Measurements from ENCODE around the gene WWOX. TPM values are rescaled to one million over a fixed set of nuclear protein-coding genes. Genes with fewer than 3 reads are reported as not detected.

Gene WWOX
- total RNA-seq, 1 donor from 2014 or later, result 18.6 TPM

GRCh38 chr16:78490847-78491246, 391.4 kb downstream of the WWOX start:
- TF ChIP-seq, protein P1, sequence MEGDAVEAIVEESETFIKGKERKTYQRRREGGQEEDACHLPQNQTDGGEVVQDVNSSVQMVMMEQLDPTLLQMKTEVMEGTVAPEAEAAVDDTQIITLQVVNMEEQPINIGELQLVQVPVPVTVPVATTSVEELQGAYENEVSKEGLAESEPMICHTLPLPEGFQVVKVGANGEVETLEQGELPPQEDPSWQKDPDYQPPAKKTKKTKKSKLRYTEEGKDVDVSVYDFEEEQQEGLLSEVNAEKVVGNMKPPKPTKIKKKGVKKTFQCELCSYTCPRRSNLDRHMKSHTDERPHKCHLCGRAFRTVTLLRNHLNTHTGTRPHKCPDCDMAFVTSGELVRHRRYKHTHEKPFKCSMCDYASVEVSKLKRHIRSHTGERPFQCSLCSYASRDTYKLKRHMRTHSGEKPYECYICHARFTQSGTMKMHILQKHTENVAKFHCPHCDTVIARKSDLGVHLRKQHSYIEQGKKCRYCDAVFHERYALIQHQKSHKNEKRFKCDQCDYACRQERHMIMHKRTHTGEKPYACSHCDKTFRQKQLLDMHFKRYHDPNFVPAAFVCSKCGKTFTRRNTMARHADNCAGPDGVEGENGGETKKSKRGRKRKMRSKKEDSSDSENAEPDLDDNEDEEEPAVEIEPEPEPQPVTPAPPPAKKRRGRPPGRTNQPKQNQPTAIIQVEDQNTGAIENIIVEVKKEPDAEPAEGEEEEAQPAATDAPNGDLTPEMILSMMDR (IDR thresholded peaks at IDR 0.05; ENCODE audit: unreplicated experiment), result no peak
- H3K27ac Mint-ChIP-seq (ENCODE audit: unreplicated experiment), result no peak overlapping the region
- no peak for DNase-seq (ENCODE audit: low spot score)
- H3K4me1 Mint-ChIP-seq (ENCODE audit: unreplicated experiment), result no peaks in the 10 kb centered on the region
- H3K36me3 Mint-ChIP-seq (ENCODE audit: low read depth, unreplicated experiment), result no peaks in the 10 kb centered on the region
- H3K27me3 Mint-ChIP-seq (ENCODE audit: unreplicated experiment), result peaks cover 4% of the 10 kb centered on the region
- no peak overlapping the region for H3K4me3 Mint-ChIP-seq (ENCODE audit: unreplicated experiment)
- H3K9me3 Mint-ChIP-seq (ENCODE audit: unreplicated experiment), result no peaks in the 10 kb centered on the region

DNA sequence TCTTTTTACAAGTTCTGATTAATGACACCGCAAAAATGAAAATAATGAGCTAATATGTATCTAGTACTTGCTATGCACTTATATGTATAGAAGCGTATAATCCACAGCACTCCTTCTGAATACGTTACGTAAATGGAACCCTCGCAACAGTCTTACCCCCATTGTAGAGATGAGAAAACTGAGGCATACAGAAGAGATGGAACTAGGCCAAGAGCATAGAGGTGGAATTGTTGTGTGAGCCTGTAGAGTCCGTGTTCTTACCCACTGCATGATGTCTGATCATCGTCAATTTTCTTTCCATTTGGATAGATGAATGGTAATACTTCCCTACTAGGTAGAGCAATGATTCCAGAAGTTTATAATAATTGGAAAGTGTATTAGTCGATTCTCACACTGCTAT, 394.1 kb downstream of the WWOX start:
- Mint-ChIP-seq H3K27ac (ENCODE audit: unreplicated experiment) (no peak overlapping the region), H3K9me3 (ENCODE audit: unreplicated experiment) (no peaks in the 10 kb centered on the region)
- TF ChIP-seq, protein P1 (IDR thresholded peaks at IDR 0.05; ENCODE audit: unreplicated experiment), result no peak

GRCh38 chr16:78494105-78494504, 394.7 kb downstream of the WWOX start:
- TF ChIP-seq, protein P1 (IDR thresholded peaks at IDR 0.05; ENCODE audit: unreplicated experiment), result no peak
- Mint-ChIP-seq H3K4me3 (ENCODE audit: unreplicated experiment) (no peak overlapping the region), H3K4me1 (ENCODE audit: unreplicated experiment) (no peaks in the 10 kb centered on the region), H3K9me3 (ENCODE audit: unreplicated experiment) (no peaks in the 10 kb centered on the region), H3K27ac (ENCODE audit: unreplicated experiment) (no peak overlapping the region), H3K36me3 (ENCODE audit: low read depth, unreplicated experiment) (no peaks in the 10 kb centered on the region), H3K27me3 (ENCODE audit: unreplicated experiment) (peaks cover 4% of the 10 kb centered on the region)
- DNase-seq (ENCODE audit: low spot score), result no peak

More for the DNA sequence above, 394.1 kb downstream of the WWOX start:
- no peak for DNase-seq (ENCODE audit: low spot score)
- no peaks in the 10 kb centered on the region for H3K4me1 Mint-ChIP-seq (ENCODE audit: unreplicated experiment)
- H3K36me3 Mint-ChIP-seq (ENCODE audit: low read depth, unreplicated experiment), result no peaks in the 10 kb centered on the region
- H3K27me3 Mint-ChIP-seq (ENCODE audit: unreplicated experiment), result peaks cover 4% of the 10 kb centered on the region
- no peak overlapping the region for H3K4me3 Mint-ChIP-seq (ENCODE audit: unreplicated experiment)

GRCh38 chr16:78494674-78495073, 395.2 kb downstream of the WWOX start:
- no peaks in the 10 kb centered on the region for H3K36me3 Mint-ChIP-seq (ENCODE audit: low read depth, unreplicated experiment)
- no peaks in the 10 kb centered on the region for H3K9me3 Mint-ChIP-seq (ENCODE audit: unreplicated experiment)
- H3K27ac Mint-ChIP-seq (ENCODE audit: unreplicated experiment), result no peak overlapping the region
- peaks cover 4% of the 10 kb centered on the region for H3K27me3 Mint-ChIP-seq (ENCODE audit: unreplicated experiment)
- no peak for DNase-seq (ENCODE audit: low spot score)
- H3K4me3 Mint-ChIP-seq (ENCODE audit: unreplicated experiment), result no peak overlapping the region
- TF ChIP-seq, protein P1 (IDR thresholded peaks at IDR 0.05; ENCODE audit: unreplicated experiment), result no peak
- peaks cover 2% of the 10 kb centered on the region for H3K4me1 Mint-ChIP-seq (ENCODE audit: unreplicated experiment)

DNA sequence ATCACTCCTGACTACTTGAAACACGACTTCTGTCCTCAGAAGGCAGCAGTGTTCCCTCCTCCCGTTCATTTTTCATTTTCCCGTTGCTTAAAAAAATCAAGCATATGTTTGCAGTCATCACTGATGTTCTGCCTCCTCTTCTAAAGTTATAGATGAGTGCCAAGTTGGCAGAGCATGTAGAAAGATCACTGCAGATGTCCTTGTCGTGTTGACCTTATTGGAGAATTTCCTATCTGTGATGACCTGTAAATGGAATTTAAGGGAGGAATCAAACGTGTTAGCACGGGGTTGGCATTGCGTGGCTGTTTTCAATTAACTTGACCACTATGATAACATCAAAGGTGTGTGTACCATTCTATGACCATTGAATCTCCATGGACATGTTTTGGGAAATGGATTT, 396.7 kb downstream of the WWOX start:
- Mint-ChIP-seq H3K27me3 (ENCODE audit: unreplicated experiment) (no peaks in the 10 kb centered on the region), H3K9me3 (ENCODE audit: unreplicated experiment) (no peaks in the 10 kb centered on the region), H3K4me1 (ENCODE audit: unreplicated experiment) (peaks cover 13% of the 10 kb centered on the region), H3K36me3 (ENCODE audit: low read depth, unreplicated experiment) (no peaks in the 10 kb centered on the region), H3K4me3 (ENCODE audit: unreplicated experiment) (no peak overlapping the region), H3K27ac (ENCODE audit: unreplicated experiment) (no peak overlapping the region)
- no peak for DNase-seq (ENCODE audit: low spot score)
- TF ChIP-seq, protein P1 (IDR thresholded peaks at IDR 0.05; ENCODE audit: unreplicated experiment), result no peak
